LNCAP (cell line): Measurements from ENCODE around the gene CLCN6.

Source experiments
- CTCF ChIP-seq: fragments of 450-650 bp; IDR thresholded peaks from 2 replicates; pipeline ENCODE4 v1.5.1; 2017; ENCODE audit warnings: mild to moderate bottlenecking

CLCN6 gene

GRCh38 chr1:11764519-11764918 is 41.5 kb upstream of the CLCN6 start:
- no peak for TF ChIP-seq CTCF

GRCh38 chr1:11765661-11766428 is 40.1 kb upstream of the CLCN6 start:
- TF ChIP-seq CTCF = no peak

GRCh38 chr1:11766429-11766776 is 39.6 kb upstream of the CLCN6 start:
- TF ChIP-seq CTCF = no peak

GRCh38 chr1:11767922-11768704 is 37.9 kb upstream of the CLCN6 start:
- TF ChIP-seq CTCF = no peak

- no peak for TF ChIP-seq CTCF
Observed at GRCh38 chr1:11768821-11769220, 37.2 kb upstream of the CLCN6 start.

- TF ChIP-seq CTCF = no peak
Observed at GRCh38 chr1:11769274-11769673, 36.7 kb upstream of the CLCN6 start.

- no peak for TF ChIP-seq CTCF
Observed at GRCh38 chr1:11770011-11770410, 36.0 kb upstream of the CLCN6 start.
